ENCODE measurements around the gene STARD7. TPM values are rescaled to one million over a fixed set of nuclear protein-coding genes. Genes with fewer than 3 reads are reported as not detected.
A peak's percentile ranks its signal among the peaks of the same experiment; 100 is the strongest.

Gene STARD7
- total and polyA plus RNA-seq, 2 experiments from 2014 or later = 72.2 to 222 TPM

- H3K27ac ChIP-seq (ENCODE audit: low read depth) = no peak overlapping the region
- Mint-ChIP-seq H3K4me1 (no peaks in the 10 kb centered on the region), H3K4me3 (no peak overlapping the region), H3K27me3 (ENCODE audit: insufficient read depth, low read depth, poor library complexity) (peaks cover 2% of the 10 kb centered on the region), H3K9me3 (peaks cover 11% of the 10 kb centered on the region), H3K27ac (no peak overlapping the region), H3K36me3 (ENCODE audit: low read depth) (no peaks in the 10 kb centered on the region)
- no peak overlapping the region for H3K4me3 ChIP-seq
- no peak overlapping the region for H2AFZ ChIP-seq
- no peaks in the 10 kb centered on the region for H3K27me3 ChIP-seq (ENCODE audit: insufficient read depth)
- no peaks in the 10 kb centered on the region for H3K9me2 ChIP-seq (ENCODE audit: insufficient read depth)
- no peaks in the 10 kb centered on the region for H4K20me1 ChIP-seq (replicated peaks; ENCODE audit: insufficient read depth)
- H3F3A ChIP-seq (replicated peaks; ENCODE audit: low read depth) = no peaks in the 10 kb centered on the region
- H3K79me2 ChIP-seq (replicated peaks; ENCODE audit: insufficient read depth) = no peaks in the 10 kb centered on the region
- no peaks in the 10 kb centered on the region for H3K4me1 ChIP-seq (ENCODE audit: insufficient read depth)
- H3K4me2 ChIP-seq = no peak overlapping the region
- ATAC-seq (peak; percentile 98), DNase-seq (ENCODE audit: low spot score) (peak; percentile 85)
- TF ChIP-seq, protein P1, sequence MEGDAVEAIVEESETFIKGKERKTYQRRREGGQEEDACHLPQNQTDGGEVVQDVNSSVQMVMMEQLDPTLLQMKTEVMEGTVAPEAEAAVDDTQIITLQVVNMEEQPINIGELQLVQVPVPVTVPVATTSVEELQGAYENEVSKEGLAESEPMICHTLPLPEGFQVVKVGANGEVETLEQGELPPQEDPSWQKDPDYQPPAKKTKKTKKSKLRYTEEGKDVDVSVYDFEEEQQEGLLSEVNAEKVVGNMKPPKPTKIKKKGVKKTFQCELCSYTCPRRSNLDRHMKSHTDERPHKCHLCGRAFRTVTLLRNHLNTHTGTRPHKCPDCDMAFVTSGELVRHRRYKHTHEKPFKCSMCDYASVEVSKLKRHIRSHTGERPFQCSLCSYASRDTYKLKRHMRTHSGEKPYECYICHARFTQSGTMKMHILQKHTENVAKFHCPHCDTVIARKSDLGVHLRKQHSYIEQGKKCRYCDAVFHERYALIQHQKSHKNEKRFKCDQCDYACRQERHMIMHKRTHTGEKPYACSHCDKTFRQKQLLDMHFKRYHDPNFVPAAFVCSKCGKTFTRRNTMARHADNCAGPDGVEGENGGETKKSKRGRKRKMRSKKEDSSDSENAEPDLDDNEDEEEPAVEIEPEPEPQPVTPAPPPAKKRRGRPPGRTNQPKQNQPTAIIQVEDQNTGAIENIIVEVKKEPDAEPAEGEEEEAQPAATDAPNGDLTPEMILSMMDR (conservative IDR thresholded peaks at IDR 0.05; ENCODE audit: low read depth in 2 of 2) = peak; percentile 83 to 96
- TF ChIP-seq, protein P2, sequence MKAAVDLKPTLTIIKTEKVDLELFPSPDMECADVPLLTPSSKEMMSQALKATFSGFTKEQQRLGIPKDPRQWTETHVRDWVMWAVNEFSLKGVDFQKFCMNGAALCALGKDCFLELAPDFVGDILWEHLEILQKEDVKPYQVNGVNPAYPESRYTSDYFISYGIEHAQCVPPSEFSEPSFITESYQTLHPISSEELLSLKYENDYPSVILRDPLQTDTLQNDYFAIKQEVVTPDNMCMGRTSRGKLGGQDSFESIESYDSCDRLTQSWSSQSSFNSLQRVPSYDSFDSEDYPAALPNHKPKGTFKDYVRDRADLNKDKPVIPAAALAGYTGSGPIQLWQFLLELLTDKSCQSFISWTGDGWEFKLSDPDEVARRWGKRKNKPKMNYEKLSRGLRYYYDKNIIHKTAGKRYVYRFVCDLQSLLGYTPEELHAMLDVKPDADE (IDR thresholded peaks at IDR 0.05) = no peak
- TF ChIP-seq EZH2phosphoT487 (IDR thresholded peaks at IDR 0.05; ENCODE audit: unreplicated experiment) (no peak), ZNF114 (CRISPR knock-in tag; IDR thresholded peaks at IDR 0.05) (no peak), NANOG (IDR thresholded peaks at IDR 0.05; ENCODE audit: borderline replicate concordance) (no peak)
- no peaks in the 10 kb centered on the region for H3K36me3 ChIP-seq (ENCODE audit: insufficient read depth)
These were observed 34.1 kb downstream of the STARD7 start for GRCh38 chr2:96174251-96175144.

- no peaks in the 10 kb centered on the region for H3F3A ChIP-seq (replicated peaks; ENCODE audit: low read depth)
- H3K4me3 Mint-ChIP-seq = no peak overlapping the region
- H3K4me2 ChIP-seq = no peak overlapping the region
- H4K20me1 ChIP-seq (replicated peaks; ENCODE audit: insufficient read depth) = no peaks in the 10 kb centered on the region
- no peak overlapping the region for H2AFZ ChIP-seq
- no peak overlapping the region for H3K27ac Mint-ChIP-seq
- no peaks in the 10 kb centered on the region for H3K36me3 ChIP-seq (ENCODE audit: insufficient read depth)
- no peak for DNase-seq (ENCODE audit: low spot score)
- no peak overlapping the region for H3K4me3 ChIP-seq
- no peak for ATAC-seq
- no peaks in the 10 kb centered on the region for H3K27me3 ChIP-seq (ENCODE audit: insufficient read depth)
- H3K27ac ChIP-seq (ENCODE audit: low read depth) = no peak overlapping the region
- no peaks in the 10 kb centered on the region for H3K4me1 ChIP-seq (ENCODE audit: insufficient read depth)
- no peaks in the 10 kb centered on the region for H3K36me3 Mint-ChIP-seq (ENCODE audit: low read depth)
- H3K79me2 ChIP-seq (replicated peaks; ENCODE audit: insufficient read depth) = no peaks in the 10 kb centered on the region
- H3K27me3 Mint-ChIP-seq (ENCODE audit: insufficient read depth, low read depth, poor library complexity) = peaks cover 2% of the 10 kb centered on the region
- peaks cover 19% of the 10 kb centered on the region for H3K9me3 Mint-ChIP-seq
- H3K4me1 Mint-ChIP-seq = no peaks in the 10 kb centered on the region; the same call in 1 of the 3 replicates
- no peaks in the 10 kb centered on the region for H3K9me2 ChIP-seq (ENCODE audit: insufficient read depth)
- TF ChIP-seq, protein P2 (IDR thresholded peaks at IDR 0.05) = no peak
- TF ChIP-seq EZH2 (IDR thresholded peaks at IDR 0.05; ENCODE audit: low read depth, unreplicated experiment) (no peak), EZH2phosphoT487 (IDR thresholded peaks at IDR 0.05; ENCODE audit: unreplicated experiment) (no peak), CREB1 (CRISPR knock-in tag; IDR thresholded peaks at IDR 0.05; ENCODE audit: low read depth) (no peak), ZNF331 (CRISPR knock-in tag; IDR thresholded peaks at IDR 0.05; ENCODE audit: low read depth) (no peak), ZNF114 (CRISPR knock-in tag; IDR thresholded peaks at IDR 0.05) (no peak), POLR2AphosphoS5 (IDR thresholded peaks at IDR 0.05; ENCODE audit: low read depth) (no peak), STAT1 (IDR thresholded peaks at IDR 0.05; ENCODE audit: unreplicated experiment) (no peak), NANOG (IDR thresholded peaks at IDR 0.05; ENCODE audit: borderline replicate concordance) (no peak)
These were observed 36.8 kb downstream of the STARD7 start for GRCh38 chr2:96171831-96172230.
